Transverse colon (tissue), 4 donors: Measurements from ENCODE around the gene ME3. TPM values are rescaled to one million over a fixed set of nuclear protein-coding genes. Genes with fewer than 3 reads are reported as not detected.

ENCODE experiments used
- DNase-seq: peaks from one replicate; pipeline ENCODE4 v3.0.0-alpha.2; 2019
- H3K27ac ChIP-seq, 4 donors: fragments of 200-600 bp; sonication (generic); 2 replicates each; pipeline ENCODE4 v1.5.1; 2016 to 2018; ENCODE audit warnings: inconsistent platforms in 4 of 4
- H3K27me3 ChIP-seq: fragments of 200-600 bp; sonication (generic); 2 replicates; pipeline ENCODE4 v1.5.1; 2017; ENCODE audit warnings: inconsistent platforms
- H3K36me3 ChIP-seq, 4 donors: fragments of 200-600 bp; sonication (generic); 2 replicates each; pipeline ENCODE4 v1.5.1; 2017 to 2019; ENCODE audit warnings: inconsistent platforms in 4 of 4
- H3K4me1 ChIP-seq, 4 donors: fragments of 200-600 bp; sonication (generic); 2 replicates each; pipeline ENCODE4 v1.5.1; 2017 to 2020; ENCODE audit warnings: inconsistent platforms in 4 of 4
- H3K4me3 ChIP-seq, 4 donors: fragments of 200-600 bp; sonication (generic); 1 replicate in 1 of 4; 2 replicates in 3 of 4; pipeline versions ENCODE4 v1.5.1 to v1.6.1; 2017 to 2019; ENCODE audit warnings: inconsistent platforms in 4 of 4
- H3K9me3 ChIP-seq, 2 donors: fragments of 200-600 bp; sonication (generic); 2 replicates each; pipeline ENCODE4 v1.5.1; 2017 to 2019; ENCODE audit warnings: inconsistent platforms in 2 of 2
- CTCF ChIP-seq, 5 experiments: fragments of 200-600 bp in 3 of 5; fragments of 450-650 bp in 2 of 5; sonication (generic) in 3 of 5; IDR thresholded peaks; 1 replicate in 2 of 5; 2 replicates in 3 of 5; pipeline ENCODE4 v1.5.1; 2016 to 2017; ENCODE audit warnings: antibody characterized with exemption in 5 of 5, inconsistent platforms in 3 of 5, mild to moderate bottlenecking in 2 of 5, moderate library complexity in 1 of 5
- EP300 ChIP-seq: sonication (generic); formaldehyde crosslinking; IDR thresholded peaks from one replicate; pipeline ENCODE4 v1.6.1; 2017; ENCODE audit warnings: antibody characterized with exemption, low read depth
- POLR2A ChIP-seq: fragments of 450-650 bp; IDR thresholded peaks from one replicate; pipeline ENCODE4 v1.6.1; 2016; ENCODE audit warnings: antibody characterized with exemption, mild to moderate bottlenecking, moderate library complexity
- POLR2AphosphoS5 ChIP-seq, 3 donors: sonication (generic); formaldehyde crosslinking; IDR thresholded peaks; one replicate each; pipeline ENCODE4 v1.6.1; 2016; ENCODE audit warnings: antibody characterized with exemption in 3 of 3
- WGBS, 2 donors: methylation state at CpG; one replicate each; pipeline ENCODE4 v1.1.5; 2018; ENCODE audit warnings: low coverage in 1 of 2; 5-methylcytosine and 5-hydroxymethylcytosine counted together
- in situ Hi-C, 4 donors: fragments of 200-750 bp; cut with MboI; loops; one replicate each; pipeline versions ENCODE4 v1.15.0 to v1.15.1; 2017; ENCODE audit warnings: low sequenced_read_pairs in 3 of 4, low pct_ligation_motif_present in 1 of 4, low pct_unique_long_range_greater_than_20kb in 1 of 4
- intact Hi-C: fragments of 100-400 bp; cut with DNase I; formaldehyde crosslinking; loops from one replicate; pipeline ENCODE4 v1.15.1; 2023; ENCODE audit warnings: low total_unique reads
- total RNA-seq, 4 donors: library from RNA; depleted of rRNA; stranded (reverse); fragments of >200 nt; gene quantifications; one replicate each; pipeline ENCODE4 v1.1.0, GENCODE V29; 2016

The ME3 gene
- total RNA-seq, 4 donors from 2014 or later: 91.8 to 258 (median 116) TPM

GRCh38 chr11:86464509-86465221 lies 207.8 kb downstream of the ME3 start:
- H3K4me1 ChIP-seq: peaks cover 0 to 16% (median 4%) of the 10 kb centered on the region in 4 donors
- H3K36me3 ChIP-seq: no peaks in the 10 kb centered on the region
- 50 to 80% methylated on average over 1 to 5 of the region's 5 CpGs for WGBS, 2 donors
- intact Hi-C loops: no loop called here
- H3K27me3 ChIP-seq: no peaks in the 10 kb centered on the region
- no peak for DNase-seq
- TF ChIP-seq EP300: no peak
- no peak for TF ChIP-seq POLR2AphosphoS5 (IDR thresholded peaks at IDR 0.05)
- no peak for TF ChIP-seq CTCF (IDR thresholded peaks at IDR 0.05)
- no peak for TF ChIP-seq POLR2A
- in situ Hi-C loops: loop anchor here in 1 of 4 donors (25.0 kb wide), 1 partner anchor 148 kb away; no protein-coding TSS in a partner anchor
- H3K27ac ChIP-seq: no peak overlapping the region
- H3K9me3 ChIP-seq: no peaks in the 10 kb centered on the region
- no peak overlapping the region for H3K4me3 ChIP-seq

GRCh38 chr11:86463955-86464354 lies 208.5 kb downstream of the ME3 start:
- Histone ChIP-seq H3K9me3 (no peaks in the 10 kb centered on the region), H3K36me3 (no peaks in the 10 kb centered on the region), H3K27ac (no peak overlapping the region), H3K4me1 (peaks cover 0 to 18% (median 4%) of the 10 kb centered on the region in 4 donors), H3K4me3 (no peak overlapping the region), H3K27me3 (no peaks in the 10 kb centered on the region)
- DNase-seq: no peak
- in situ Hi-C loops (loop anchor here in 1 of 4 donors (25.0 kb wide), 1 partner anchor 148 kb away; no protein-coding TSS in a partner anchor), intact Hi-C loops (no loop called here)
- WGBS, 2 donors: 93 to 94% methylated on average over 4 to 5 of the region's 5 CpGs
- TF ChIP-seq CTCF (IDR thresholded peaks at IDR 0.05) (no peak), EP300 (no peak), POLR2AphosphoS5 (IDR thresholded peaks at IDR 0.05) (no peak), POLR2A (no peak)

- WGBS, 2 donors: 88% methylated on average over 5 of the region's 7 CpGs; no CpG with 5 or more reads in 1 of the 2 donors
- no peak for TF ChIP-seq EP300
- TF ChIP-seq CTCF (IDR thresholded peaks at IDR 0.05): no peak
- TF ChIP-seq POLR2A: no peak
- TF ChIP-seq POLR2AphosphoS5 (IDR thresholded peaks at IDR 0.05): no peak
- DNase-seq: no peak
- Histone ChIP-seq H3K27me3 (no peaks in the 10 kb centered on the region), H3K4me1 (peaks cover 0 to 18% (median 4%) of the 10 kb centered on the region in 4 donors), H3K27ac (no peak overlapping the region), H3K36me3 (no peaks in the 10 kb centered on the region), H3K4me3 (no peak overlapping the region), H3K9me3 (no peaks in the 10 kb centered on the region)
- in situ Hi-C loops: loop anchor here in 1 of 4 donors (25.0 kb wide), 1 partner anchor 149 kb away; no protein-coding TSS in a partner anchor
- intact Hi-C loops: no loop called here
Observed at GRCh38 chr11:86463120-86463519, 209.3 kb downstream of the ME3 start.

- intact Hi-C loops: no loop called here
Observed at GRCh38 chr11:86461892-86462291, 210.5 kb downstream of the ME3 start.

More at GRCh38 chr11:86461892-86462291, 210.5 kb downstream of the ME3 start:
- no peak overlapping the region for H3K4me3 ChIP-seq
- no peaks in the 10 kb centered on the region for H3K27me3 ChIP-seq
- DNase-seq: no peak
- H3K27ac ChIP-seq: no peak overlapping the region
- 83 to 100% methylated on average over 1 of the region's 1 CpG for WGBS, 2 donors
- H3K9me3 ChIP-seq: no peaks in the 10 kb centered on the region
- H3K36me3 ChIP-seq: no peaks in the 10 kb centered on the region
- H3K4me1 ChIP-seq: peaks cover 0 to 18% (median 4%) of the 10 kb centered on the region in 4 donors
- TF ChIP-seq EP300: no peak
- TF ChIP-seq POLR2AphosphoS5 (IDR thresholded peaks at IDR 0.05): no peak
- TF ChIP-seq CTCF (IDR thresholded peaks at IDR 0.05): no peak
- no peak for TF ChIP-seq POLR2A
- in situ Hi-C loops: loop anchor here in 1 of 4 donors (25.0 kb wide), 1 partner anchor 150 kb away; no protein-coding TSS in a partner anchor
